HepG2 (cell line): Measurements from ENCODE around the gene DBNDD1. TPM values are rescaled to one million over a fixed set of nuclear protein-coding genes. Genes with fewer than 3 reads are reported as not detected.
A peak's percentile ranks its signal among the peaks of the same experiment; 100 is the strongest.
"Not testable (repeated sequence)": the region's sequence is repeated elsewhere in the genome, so short reads cannot be mapped to it uniquely, and the experiment has no call there.

Experiments used
- ATAC-seq: fragments of 200-7000 bp; cut with Tn5 transposase; 3 replicates; pipeline ENCODE4 v1.9.1; 2020; ENCODE audit warnings: mild to moderate bottlenecking, moderate library complexity
- BruUV-seq: library from RNA; stranded (reverse); fragments of 400-500 nt; replicated peaks from 2 replicates; lab custom pipeline; 2021; lab: Mats Ljungman, UMichigan
- CTCF ChIA-PET: fragments of 300-600 bp; formaldehyde crosslinking; extraction: SDS; loops from one replicate; lab custom pipeline; 2021; ENCODE audit warnings: low total read pairs, inconsistent platforms, low intra/inter-chr PET ratio; lab: Yijun Ruan, JAX
- POLR2A ChIA-PET: fragments of 350-600 bp; sonication (Branson Sonifier 250); formaldehyde crosslinking; loops from one replicate; lab custom pipeline; 2020; ENCODE audit warnings: antibody characterized with exemption, inconsistent platforms; lab: Yijun Ruan, JAX
- DNase-seq: peaks from one replicate; pipeline ENCODE4 v3.0.0-alpha.2; 2015; ENCODE audit warnings: low spot score
- FAIRE-seq: peaks from 3 replicates; lab custom pipeline; 2011; peaks lifted over from hg19 to GRCh38; lab: Jason Lieb, UNC
- H2AFZ ChIP-seq: one replicate; pipeline ENCODE4 v1.6.1; 2011; ENCODE audit warnings: low read length, inconsistent platforms
- H3K27ac ChIP-seq: fragments of 300-600 bp; 3 replicates; pipeline ENCODE4 v1.8.0; 2011; ENCODE audit warnings: mixed run types, mild to moderate bottlenecking, mixed read lengths, low read length, inconsistent platforms; ENCODE audit not compliant: insufficient read depth; ENCODE audit errors: extremely low read length
- H3K27me3 ChIP-seq, 2 experiments: fragments of 200-600 bp in 1 of 2; 2 replicates in 1 of 2; 3 replicates in 1 of 2; pipeline versions ENCODE4 v1.6.0 to v1.8.0; 2011; ENCODE audit warnings: low read length in 2 of 2, mild to moderate bottlenecking in 2 of 2, moderate library complexity in 2 of 2, inconsistent platforms in 1 of 2; ENCODE audit not compliant: insufficient read depth in 2 of 2, control insufficient read depth in 1 of 2
- H3K36me3 ChIP-seq, 2 experiments: fragments of 200-600 bp in 1 of 2; replicated peaks in 1 of 2; 2 replicates in 1 of 2; 3 replicates in 1 of 2; pipeline versions ENCODE4 v1.5.1 to v1.8.0; 2011; ENCODE audit warnings: low read length in 2 of 2, inconsistent platforms in 1 of 2; ENCODE audit not compliant: insufficient read depth in 2 of 2, control insufficient read depth in 1 of 2
- H3K4me1 ChIP-seq: 2 replicates; pipeline ENCODE4 v1.5.1; 2012; ENCODE audit warnings: low read length, inconsistent platforms; ENCODE audit not compliant: insufficient read depth
- H3K4me2 ChIP-seq: 2 replicates; pipeline ENCODE4 v1.6.0; 2011; ENCODE audit warnings: low read depth, low read length, inconsistent platforms
- H3K4me3 ChIP-seq, 3 experiments: fragments of 200-600 bp in 1 of 3; sonication (generic), shearing (Covaris generic) in 1 of 3; replicated peaks in 1 of 3; 2 replicates each; pipeline ENCODE4 v1.5.1; 2011 to 2016; ENCODE audit warnings: low read length in 3 of 3, inconsistent platforms in 2 of 3, low read depth in 2 of 3, mild to moderate bottlenecking in 2 of 3, control low read depth in 1 of 3, mixed read lengths in 1 of 3; ENCODE audit not compliant: insufficient read depth in 1 of 3
- H3K79me2 ChIP-seq: one replicate; pipeline ENCODE4 v1.6.1; 2011; ENCODE audit warnings: low read length, inconsistent platforms; ENCODE audit not compliant: insufficient read depth
- H3K9ac ChIP-seq: 2 replicates; pipeline ENCODE4 v1.6.0; 2011; ENCODE audit warnings: mild to moderate bottlenecking, low read depth, low read length, inconsistent platforms; ENCODE audit not compliant: insufficient read depth
- H3K9me3 ChIP-seq: 2 replicates; pipeline ENCODE4 v1.5.1; 2012; ENCODE audit warnings: mild to moderate bottlenecking, low read length
- H4K20me1 ChIP-seq: 2 replicates; pipeline ENCODE4 v1.6.0; 2011; ENCODE audit warnings: inconsistent platforms, mild to moderate bottlenecking, low read length, moderate library complexity; ENCODE audit not compliant: insufficient read depth
- GATAD1 ChIP-seq: IDR thresholded peaks from 2 replicates; pipeline ENCODE4 v1.6.1; 2016; ENCODE audit warnings: missing genetic modification reagents, missing compliant biosample characterization
- MAFF ChIP-seq: IDR thresholded peaks from 2 replicates; pipeline ENCODE4 v1.6.1; 2011; ENCODE audit warnings: low read depth, low read length, improper control_type of control experiment
- PHF21A ChIP-seq: sonication (generic); formaldehyde crosslinking; IDR thresholded peaks from 2 replicates; pipeline ENCODE4 v1.5.0; 2020; ENCODE audit warnings: mild to moderate bottlenecking, missing genetic modification reagents
- SOX13 ChIP-seq, 3 experiments: fragments of 450-650 bp in 1 of 3; sonication (generic) in 1 of 3; formaldehyde crosslinking in 1 of 3; IDR thresholded peaks in 2 of 3; conservative IDR thresholded peaks in 1 of 3; 2 replicates each; pipeline versions ENCODE4 v1.5.0 to v1.6.1; 2016 to 2020; ENCODE audit warnings: antibody characterized with exemption in 1 of 3, mild to moderate bottlenecking in 1 of 3, missing compliant biosample characterization in 1 of 3, missing genetic modification reagents in 1 of 3, moderate library complexity in 1 of 3
- TGIF2 ChIP-seq: IDR thresholded peaks from 2 replicates; pipeline ENCODE4 v1.6.1; 2016; ENCODE audit warnings: control low read depth, missing compliant biosample characterization
- THAP11 ChIP-seq: IDR thresholded peaks from 2 replicates; pipeline ENCODE4 v1.6.1; 2016; ENCODE audit warnings: missing biosample characterization, missing genetic modification reagents
- ZBTB33 ChIP-seq: sonication (generic); formaldehyde crosslinking; IDR thresholded peaks from 2 replicates; pipeline ENCODE4 v1.4.0; 2020; ENCODE audit warnings: missing genetic modification reagents
- ZGPAT ChIP-seq: IDR thresholded peaks from 2 replicates; pipeline ENCODE4 v1.6.1; 2016; ENCODE audit warnings: mild to moderate bottlenecking
- WGBS: methylation state at CpG from one replicate; pipeline ENCODE4 v1.1.6; 2017; ENCODE audit warnings: low lambda C conversion rate; 5-methylcytosine and 5-hydroxymethylcytosine counted together
- in situ Hi-C: cut with HindIII; loops from 2 replicates; pipeline ENCODE4 v1.10.0; 2017; ENCODE audit warnings: low pct_unique_long_range_greater_than_20kb; ENCODE audit not compliant: extremely low pct_ligation_motif_present
- intact Hi-C: fragments of 100-400 bp; cut with micrococcal nuclease; formaldehyde crosslinking; loops from one replicate; pipeline ENCODE4 v1.10.0; 2022; ENCODE audit not compliant: unreplicated experiment
- polyA plus RNA-seq, 8 experiments: library from polyadenylated mRNA; depleted of rRNA in 3 of 8; stranded (reverse) in 7 of 8; unstranded in 1 of 8; fragments of >200 nt; fragmentation: Illumina TruSeq in 4 of 8; extraction: Trizol in 4 of 8; gene quantifications; 2 replicates each; pipeline versions ENCODE4 v1.2.1 to v1.2.3, GENCODE V29; 2011 to 2016; ENCODE audit warnings: low read depth in 4 of 8, missing spikeins in 1 of 8, mixed read lengths in 1 of 8; ENCODE audit not compliant: insufficient read depth in 1 of 8
- total RNA-seq, 5 experiments: library from RNA; depleted of rRNA; stranded (reverse); fragments of >200 nt; fragmentation: Illumina TruSeq; extraction: Trizol; gene quantifications; 2 replicates each; pipeline ENCODE4 v1.2.3, GENCODE V29; 2016; ENCODE audit warnings: low read depth in 1 of 5
- TF ChIP-seq, protein P1 (sequence below): sonication (generic); formaldehyde crosslinking; IDR thresholded peaks from 2 replicates; pipeline ENCODE4 v1.8.0; 2022; ENCODE audit warnings: mild to moderate bottlenecking, missing genetic modification reagents, moderate library complexity
- TF ChIP-seq, protein P2 (sequence below): sonication (generic); formaldehyde crosslinking; IDR thresholded peaks from 2 replicates; pipeline ENCODE4 v1.4.0; 2020; ENCODE audit warnings: missing genetic modification reagents
- TF ChIP-seq, protein P3 (sequence below), 2 experiments: fragments of 450-650 bp in 1 of 2; sonication (generic) in 1 of 2; formaldehyde crosslinking; IDR thresholded peaks; 2 replicates each; pipeline versions ENCODE4 v1.5.0 to v1.8.0; 2020 to 2022; ENCODE audit warnings: mild to moderate bottlenecking in 1 of 2, missing genetic modification reagents in 1 of 2

DBNDD1 gene
- total and polyA plus RNA-seq, 2 of the 13 experiments (the other 11 are each of a cell fraction or from before 2014, with no cell fraction given) = 17.0 to 40.4 TPM

DNA sequence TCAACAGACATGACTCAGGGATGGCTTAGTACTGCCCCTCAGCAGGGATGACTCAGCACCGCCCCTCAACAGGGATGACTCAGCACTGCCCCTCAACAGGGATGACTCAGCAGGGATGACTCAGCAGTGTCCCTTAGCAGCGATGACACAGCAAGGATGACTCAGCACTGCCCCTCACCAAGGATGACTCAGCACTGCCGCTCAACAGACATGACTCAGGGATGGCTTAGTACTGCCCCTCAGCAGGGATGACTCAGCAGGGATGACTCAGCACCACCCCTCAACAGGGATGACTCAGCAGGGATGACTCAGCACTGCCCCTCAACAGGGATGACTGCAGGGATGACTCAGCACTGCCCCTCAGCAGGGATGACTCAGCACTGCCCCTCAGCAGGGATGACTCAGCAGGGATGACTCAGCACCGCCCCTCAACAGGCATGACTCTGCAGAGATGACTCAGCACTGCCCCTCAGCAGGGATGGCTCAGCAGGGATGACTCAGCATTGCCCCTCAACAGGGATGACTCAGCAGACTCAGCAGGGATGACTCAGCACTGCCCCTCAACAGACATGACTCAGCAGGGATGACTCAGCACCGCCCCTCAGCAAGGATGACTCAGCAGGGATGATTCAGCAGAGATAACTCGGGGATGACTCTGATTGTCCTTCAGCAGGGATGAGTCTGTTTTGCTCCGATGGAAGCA lies 23.6 kb downstream of the DBNDD1 start (continued):
- TF ChIP-seq ZBTB33 (peak; percentile 47; the same call in 1 of the 2 replicates), PHF21A (CRISPR knock-in tag) (0 out of 2 replicates have a peak, but pooled peaks have one; percentile 30), SOX13 (CRISPR knock-in tag; conservative IDR thresholded peaks at IDR 0.05 in 1 of 2, IDR thresholded peaks at IDR 0.05 in 1 of 2) (peak in 1 of 2 experiments; percentile 69; a peak in 1 of 4 replicates), MAFF (peak; percentile 99)
- TF ChIP-seq SOX13 (IDR thresholded peaks at IDR 0.05) = not testable (repeated sequence)
- TF ChIP-seq, protein P1, sequence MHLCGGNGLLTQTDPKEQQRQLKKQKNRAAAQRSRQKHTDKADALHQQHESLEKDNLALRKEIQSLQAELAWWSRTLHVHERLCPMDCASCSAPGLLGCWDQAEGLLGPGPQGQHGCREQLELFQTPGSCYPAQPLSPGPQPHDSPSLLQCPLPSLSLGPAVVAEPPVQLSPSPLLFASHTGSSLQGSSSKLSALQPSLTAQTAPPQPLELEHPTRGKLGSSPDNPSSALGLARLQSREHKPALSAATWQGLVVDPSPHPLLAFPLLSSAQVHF (CRISPR knock-in tag) = 0 out of 2 replicates have a peak, but pooled peaks have one; percentile 36
- TF ChIP-seq, all 625 proteins: peak for 87; not testable (repeated sequence) for 538

- H3K79me2 ChIP-seq, CTCF ChIA-PET, H3K4me1 ChIP-seq, H3K4me2 ChIP-seq, intact Hi-C loops, H3K27me3 ChIP-seq, H2AFZ ChIP-seq, in situ Hi-C loops, H3K9me3 ChIP-seq, H3K4me3 ChIP-seq, BruUV-seq: not testable (repeated sequence)
- Histone ChIP-seq H4K20me1 (peaks cover 12% of the 10 kb centered on the region; the same call in 1 of the 2 replicates), H3K36me3 (peaks cover 14 to 50% of the 10 kb centered on the region in 2 experiments), H3K27ac (peak overlapping the region; percentile 89), H3K9ac (peak overlapping the region; percentile 48)
- ATAC-seq (peak; percentile 23), DNase-seq (peak; percentile 76), FAIRE-seq (peak; percentile 21)
- 60% methylated on average over 3 of the region's 8 CpGs for WGBS
- POLR2A ChIA-PET = interaction anchor here (1.3 to 1.9 kb wide), 2 partner anchors 22 to 73 kb away, joined by 5 to 6 read pairs; no protein-coding TSS in a partner anchor
- TF ChIP-seq ZGPAT (CRISPR knock-in tag) (peak; percentile 56), GATAD1 (CRISPR knock-in tag) (0 out of 2 replicates have a peak, but pooled peaks have one; percentile 50), TGIF2 (0 out of 2 replicates have a peak, but pooled peaks have one; percentile 63), THAP11 (peak; percentile 29; the same call in 1 of the 2 replicates)
- TF ChIP-seq, protein P2, sequence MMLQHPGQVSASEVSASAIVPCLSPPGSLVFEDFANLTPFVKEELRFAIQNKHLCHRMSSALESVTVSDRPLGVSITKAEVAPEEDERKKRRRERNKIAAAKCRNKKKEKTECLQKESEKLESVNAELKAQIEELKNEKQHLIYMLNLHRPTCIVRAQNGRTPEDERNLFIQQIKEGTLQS (CRISPR knock-in tag) = peak; percentile 71
- TF ChIP-seq, protein P3, sequence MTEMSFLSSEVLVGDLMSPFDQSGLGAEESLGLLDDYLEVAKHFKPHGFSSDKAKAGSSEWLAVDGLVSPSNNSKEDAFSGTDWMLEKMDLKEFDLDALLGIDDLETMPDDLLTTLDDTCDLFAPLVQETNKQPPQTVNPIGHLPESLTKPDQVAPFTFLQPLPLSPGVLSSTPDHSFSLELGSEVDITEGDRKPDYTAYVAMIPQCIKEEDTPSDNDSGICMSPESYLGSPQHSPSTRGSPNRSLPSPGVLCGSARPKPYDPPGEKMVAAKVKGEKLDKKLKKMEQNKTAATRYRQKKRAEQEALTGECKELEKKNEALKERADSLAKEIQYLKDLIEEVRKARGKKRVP (CRISPR knock-in tag; IDR thresholded peaks at IDR 0.05) = peak in 1 of 2 experiments; percentile 5; a peak in 1 of 4 replicates
These were observed 24.4 kb downstream of the DBNDD1 start for GRCh38 chr16:89994721-89995474.
